Epithelial cell of esophagus (primary cell): Measurements from ENCODE around the gene TEKT5.
"Not testable (repeated sequence)": the region's sequence is repeated elsewhere in the genome, so short reads cannot be mapped to it uniquely, and the experiment has no call there.

Experiments used
- DNase-seq: peaks from one replicate; pipeline ENCODE4 v3.0.0; 2010; ENCODE audit warnings: low read depth
- H3K4me3 ChIP-seq: 2 replicates; pipeline ENCODE4 v1.5.1; 2011; ENCODE audit warnings: mild to moderate bottlenecking, low read length, control low read depth
- CTCF ChIP-seq: IDR thresholded peaks from 2 replicates; pipeline ENCODE4 v1.5.1; 2011; ENCODE audit warnings: low read depth, mild to moderate bottlenecking, low read length, control low read depth, inconsistent platforms; ENCODE audit not compliant: insufficient read depth; ENCODE audit errors: missing control alignments

TEKT5 gene

GRCh38 chr16:10635365-10636021 lies 59.2 kb downstream of the TEKT5 start:
- DNase-seq = no peak
- TF ChIP-seq CTCF = no peak
- no peak overlapping the region for H3K4me3 ChIP-seq

- not testable (repeated sequence) for H3K4me3 ChIP-seq, DNase-seq
These were observed 61.3 kb downstream of the TEKT5 start for GRCh38 chr16:10633429-10633828.

GRCh38 chr16:10631886-10632285 lies 62.8 kb downstream of the TEKT5 start:
- H3K4me3 ChIP-seq = no peak overlapping the region
- no peak for DNase-seq
- no peak for TF ChIP-seq CTCF

- no peak for TF ChIP-seq CTCF
- DNase-seq = peak; percentile 39
These were observed 65.2 kb downstream of the TEKT5 start for GRCh38 chr16:10629592-10629963.

GRCh38 chr16:10625595-10626357 lies 69.0 kb downstream of the TEKT5 start:
- no peak for TF ChIP-seq CTCF
- DNase-seq = peak; percentile 67
- H3K4me3 ChIP-seq = no peak overlapping the region

More at GRCh38 chr16:10629592-10629963, 65.2 kb downstream of the TEKT5 start:
- no peak overlapping the region for H3K4me3 ChIP-seq

GRCh38 chr16:10624527-10624926 lies 70.2 kb downstream of the TEKT5 start:
- no peak for TF ChIP-seq CTCF
- DNase-seq = peak; percentile 30
- H3K4me3 ChIP-seq = no peak overlapping the region

- DNase-seq = no peak
- H3K4me3 ChIP-seq = no peak overlapping the region
- no peak for TF ChIP-seq CTCF
These were observed 71.7 kb downstream of the TEKT5 start for GRCh38 chr16:10623059-10623458.
